Measurements from ENCODE around the gene CCDC39. TPM values are rescaled to one million over a fixed set of nuclear protein-coding genes. Genes with fewer than 3 reads are reported as not detected.

The CCDC39 gene
- total and polyA plus RNA-seq, 2 of the 13 experiments (the other 11 are each of a cell fraction or from before 2014, with no cell fraction given), result not detected

DNA sequence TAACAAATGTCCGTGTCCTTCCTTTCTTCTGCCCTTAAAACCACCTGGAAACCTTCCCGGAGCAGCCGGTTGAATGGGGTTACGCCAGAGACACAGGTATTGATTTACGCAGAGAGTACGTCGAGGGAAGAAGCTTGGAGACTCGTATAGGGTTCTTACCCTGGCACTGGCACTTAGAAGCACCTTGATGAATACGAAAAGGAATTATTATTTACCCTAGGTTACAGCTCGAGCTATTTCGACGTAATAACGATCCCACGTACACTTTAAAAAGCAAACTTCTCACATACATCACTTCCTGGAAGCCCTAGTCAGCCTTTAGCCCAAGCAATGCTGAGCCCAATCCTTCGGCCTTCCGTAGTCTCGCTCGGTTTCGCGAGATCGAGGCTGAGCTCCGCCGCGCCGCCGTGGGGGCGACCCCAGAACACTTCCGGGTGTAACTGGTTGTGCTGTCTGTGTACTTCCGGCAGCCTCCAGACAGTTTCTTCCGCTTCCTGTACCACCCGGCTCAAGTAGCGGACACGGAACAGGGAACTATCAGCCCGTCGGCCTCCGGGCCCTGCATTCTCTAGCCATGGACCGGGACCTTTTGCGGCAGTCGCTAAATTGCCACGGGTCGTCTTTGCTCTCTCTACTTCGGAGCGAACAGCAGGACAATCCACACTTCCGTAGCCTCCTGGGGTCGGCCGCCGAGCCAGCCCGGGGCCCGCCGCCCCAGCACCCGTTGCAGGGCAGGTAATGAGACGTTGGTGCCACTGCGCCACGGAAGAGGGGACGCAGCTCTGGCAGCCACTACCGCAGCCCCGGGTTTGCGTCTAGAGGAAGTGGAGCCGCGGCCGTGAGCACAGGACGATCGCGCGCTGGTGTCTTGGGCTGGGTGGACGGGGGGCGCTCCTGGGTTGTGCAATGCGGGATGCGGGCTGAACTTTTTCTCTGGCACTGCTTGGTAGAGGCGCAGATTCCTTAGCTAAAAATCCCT lies 77.3 kb downstream of the CCDC39 start, which contains the start of gene TTC14 (continued):
- TF ChIP-seq, protein P1, sequence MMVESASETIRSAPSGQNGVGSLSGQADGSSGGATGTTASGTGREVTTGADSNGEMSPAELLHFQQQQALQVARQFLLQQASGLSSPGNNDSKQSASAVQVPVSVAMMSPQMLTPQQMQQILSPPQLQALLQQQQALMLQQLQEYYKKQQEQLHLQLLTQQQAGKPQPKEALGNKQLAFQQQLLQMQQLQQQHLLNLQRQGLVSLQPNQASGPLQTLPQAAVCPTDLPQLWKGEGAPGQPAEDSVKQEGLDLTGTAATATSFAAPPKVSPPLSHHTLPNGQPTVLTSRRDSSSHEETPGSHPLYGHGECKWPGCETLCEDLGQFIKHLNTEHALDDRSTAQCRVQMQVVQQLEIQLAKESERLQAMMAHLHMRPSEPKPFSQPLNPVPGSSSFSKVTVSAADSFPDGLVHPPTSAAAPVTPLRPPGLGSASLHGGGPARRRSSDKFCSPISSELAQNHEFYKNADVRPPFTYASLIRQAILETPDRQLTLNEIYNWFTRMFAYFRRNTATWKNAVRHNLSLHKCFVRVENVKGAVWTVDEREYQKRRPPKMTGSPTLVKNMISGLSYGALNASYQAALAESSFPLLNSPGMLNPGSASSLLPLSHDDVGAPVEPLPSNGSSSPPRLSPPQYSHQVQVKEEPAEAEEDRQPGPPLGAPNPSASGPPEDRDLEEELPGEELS (CRISPR knock-in tag; IDR thresholded peaks at IDR 0.05), result peak; percentile 22; the same call in 1 of the 2 replicates
- TF ChIP-seq ETV5 (CRISPR knock-in tag; IDR thresholded peaks at IDR 0.05; ENCODE audit: borderline replicate concordance), result peak; percentile 76
- TF ChIP-seq ZNF549 (CRISPR knock-in tag; IDR thresholded peaks at IDR 0.05), result no peak
- TF ChIP-seq ZNF737 (CRISPR knock-in tag; IDR thresholded peaks at IDR 0.05; ENCODE audit: borderline replicate concordance), result no peak; the same call in 1 of the 2 replicates
- TF ChIP-seq, protein P2, sequence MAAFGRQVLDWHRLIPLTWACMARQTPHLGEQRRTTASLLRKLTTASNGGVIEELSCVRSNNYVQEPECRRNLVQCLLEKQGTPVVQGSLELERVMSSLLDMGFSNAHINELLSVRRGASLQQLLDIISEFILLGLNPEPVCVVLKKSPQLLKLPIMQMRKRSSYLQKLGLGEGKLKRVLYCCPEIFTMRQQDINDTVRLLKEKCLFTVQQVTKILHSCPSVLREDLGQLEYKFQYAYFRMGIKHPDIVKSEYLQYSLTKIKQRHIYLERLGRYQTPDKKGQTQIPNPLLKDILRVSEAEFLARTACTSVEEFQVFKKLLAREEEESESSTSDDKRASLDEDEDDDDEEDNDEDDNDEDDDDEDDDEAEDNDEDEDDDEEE (CRISPR knock-in tag; IDR thresholded peaks at IDR 0.05), result peak; percentile 6; the same call in 1 of the 2 replicates
- peak; percentile 83; the same call in 1 of the 2 replicates for TF ChIP-seq ZNF747 (CRISPR knock-in tag; IDR thresholded peaks at IDR 0.05; ENCODE audit: borderline replicate concordance)
- 0 out of 2 replicates have a peak, but pooled peaks have one; percentile 28 for TF ChIP-seq EEA1 (CRISPR knock-in tag; IDR thresholded peaks at IDR 0.05; ENCODE audit: borderline replicate concordance)
- TF ChIP-seq, protein P3, sequence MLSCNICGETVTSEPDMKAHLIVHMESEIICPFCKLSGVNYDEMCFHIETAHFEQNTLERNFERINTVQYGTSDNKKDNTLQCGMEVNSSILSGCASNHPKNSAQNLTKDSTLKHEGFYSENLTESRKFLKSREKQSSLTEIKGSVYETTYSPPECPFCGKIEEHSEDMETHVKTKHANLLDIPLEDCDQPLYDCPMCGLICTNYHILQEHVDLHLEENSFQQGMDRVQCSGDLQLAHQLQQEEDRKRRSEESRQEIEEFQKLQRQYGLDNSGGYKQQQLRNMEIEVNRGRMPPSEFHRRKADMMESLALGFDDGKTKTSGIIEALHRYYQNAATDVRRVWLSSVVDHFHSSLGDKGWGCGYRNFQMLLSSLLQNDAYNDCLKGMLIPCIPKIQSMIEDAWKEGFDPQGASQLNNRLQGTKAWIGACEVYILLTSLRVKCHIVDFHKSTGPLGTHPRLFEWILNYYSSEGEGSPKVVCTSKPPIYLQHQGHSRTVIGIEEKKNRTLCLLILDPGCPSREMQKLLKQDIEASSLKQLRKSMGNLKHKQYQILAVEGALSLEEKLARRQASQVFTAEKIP (CRISPR knock-in tag; IDR thresholded peaks at IDR 0.05; ENCODE audit: borderline replicate concordance), result no peak
- no peak for TF ChIP-seq ZNF841 (CRISPR knock-in tag; IDR thresholded peaks at IDR 0.05; ENCODE audit: borderline replicate concordance)
- TF ChIP-seq, protein P4, sequence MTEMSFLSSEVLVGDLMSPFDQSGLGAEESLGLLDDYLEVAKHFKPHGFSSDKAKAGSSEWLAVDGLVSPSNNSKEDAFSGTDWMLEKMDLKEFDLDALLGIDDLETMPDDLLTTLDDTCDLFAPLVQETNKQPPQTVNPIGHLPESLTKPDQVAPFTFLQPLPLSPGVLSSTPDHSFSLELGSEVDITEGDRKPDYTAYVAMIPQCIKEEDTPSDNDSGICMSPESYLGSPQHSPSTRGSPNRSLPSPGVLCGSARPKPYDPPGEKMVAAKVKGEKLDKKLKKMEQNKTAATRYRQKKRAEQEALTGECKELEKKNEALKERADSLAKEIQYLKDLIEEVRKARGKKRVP (CRISPR knock-in tag; IDR thresholded peaks at IDR 0.05), result peak in 1 of 2 experiments; percentile 56; a peak in 1 of 4 replicates
- TF ChIP-seq TEAD2 (CRISPR knock-in tag; IDR thresholded peaks at IDR 0.05), result no peak
- peak; percentile 50; the same call in 1 of the 2 replicates for TF ChIP-seq AKAP8 (CRISPR knock-in tag; IDR thresholded peaks at IDR 0.05)
- TF ChIP-seq RFXAP (CRISPR knock-in tag; IDR thresholded peaks at IDR 0.05; ENCODE audit: borderline replicate concordance), result peak; percentile 30; the same call in 1 of the 2 replicates
- TF ChIP-seq IKZF1 (IDR thresholded peaks at IDR 0.05), result no peak
- TF ChIP-seq CHD2 (IDR thresholded peaks at IDR 0.05; ENCODE audit: low read depth, low read length), result peak; percentile 93
- TF ChIP-seq NCOA2 (CRISPR knock-in tag; IDR thresholded peaks at IDR 0.05), result no peak
- TF ChIP-seq BRD4 (CRISPR knock-in tag; IDR thresholded peaks at IDR 0.05), result no peak; the same call in 1 of the 2 replicates
- peak; percentile 89 for TF ChIP-seq POLR2G (IDR thresholded peaks at IDR 0.05; ENCODE audit: low read depth, low read length)
- no peak for TF ChIP-seq ZNF432 (CRISPR knock-in tag; IDR thresholded peaks at IDR 0.05; ENCODE audit: borderline replicate concordance)

Measured in HepG2 (cell line).